HCT116 (cell line): Measurements from ENCODE around the gene GLB1L. TPM values are rescaled to one million over a fixed set of nuclear protein-coding genes. Genes with fewer than 3 reads are reported as not detected.
A peak's percentile ranks its signal among the peaks of the same experiment; 100 is the strongest.

Experiments used
- ATAC-seq: fragments of 200-7000 bp; cut with Tn5 transposase; 2 replicates; pipeline ENCODE4 v1.9.1; 2020; ENCODE audit warnings: mild to moderate bottlenecking, moderate library complexity
- BruUV-seq: library from RNA; stranded (reverse); fragments of 400-500 nt; replicated peaks from 2 replicates; lab custom pipeline; 2021; lab: Mats Ljungman, UMichigan
- CTCF ChIA-PET: fragments of 300-600 bp; sonication (Branson Sonifier 250); formaldehyde crosslinking; loops from one replicate; lab custom pipeline; 2021; ENCODE audit warnings: antibody characterized with exemption; lab: Charles Lee
- POLR2A ChIA-PET: fragments of 300-600, 350-600 bp; sonication (Branson Sonifier 250); formaldehyde crosslinking; loops from one replicate; lab custom pipeline; 2021; ENCODE audit warnings: antibody characterized with exemption; lab: Charles Lee
- RAD21 ChIA-PET, 2 experiments: fragments of 300-600 bp; sonication (Branson Sonifier 250); formaldehyde crosslinking; loops; one replicate each; lab custom pipeline; 2023; ENCODE audit warnings: low total read pairs in 2 of 2; ENCODE audit not compliant: uncharacterized antibody in 2 of 2, unreplicated experiment in 2 of 2, low non-redundant PET in 1 of 2; lab: Charles Lee
- DNase-seq: peaks from one replicate; pipeline ENCODE4 v3.0.0-alpha.2; 2010; ENCODE audit warnings: low read depth, low spot score
- H2AFZ ChIP-seq: fragments of 200-600 bp; shearing (Covaris generic), sonication (generic); 2 replicates; pipeline ENCODE4 v1.6.1; 2017; ENCODE audit warnings: low read depth, mixed run types, mixed read lengths, antibody characterized with exemption, low read length; ENCODE audit not compliant: poor library complexity, severe bottlenecking
- H3K27ac ChIP-seq: 2 replicates; pipeline ENCODE4 v1.5.1; 2012; ENCODE audit warnings: low read depth, low read length
- H3K27me3 ChIP-seq: fragments of 200-600 bp; sonication (generic); 2 replicates; pipeline ENCODE4 v1.6.1; 2016; ENCODE audit warnings: mixed run types, low read length, mixed read lengths; ENCODE audit not compliant: insufficient read depth
- H3K36me3 ChIP-seq, 2 experiments: fragments of 200-500 bp in 1 of 2; fragments of 200-600 bp in 1 of 2; sonication (Bioruptor generic) in 1 of 2; sonication (generic) in 1 of 2; 2 replicates each; pipeline versions ENCODE4 v1.5.1 to v1.6.1; 2014 to 2016; ENCODE audit warnings: low read length in 2 of 2, inconsistent platforms in 1 of 2, mixed read lengths in 1 of 2, mixed run types in 1 of 2; ENCODE audit not compliant: insufficient read depth in 2 of 2, control insufficient read depth in 1 of 2
- H3K4me1 ChIP-seq, 2 experiments: fragments of 200-600 bp in 1 of 2; sonication (generic) in 1 of 2; 2 replicates each; pipeline versions ENCODE4 v1.5.1 to v1.6.1; 2012 to 2017; ENCODE audit warnings: low read length in 2 of 2, inconsistent platforms in 1 of 2, mild to moderate bottlenecking in 1 of 2, mixed read lengths in 1 of 2, mixed run types in 1 of 2, moderate library complexity in 1 of 2; ENCODE audit not compliant: insufficient read depth in 2 of 2, control insufficient read depth in 1 of 2
- H3K4me2 ChIP-seq: fragments of 200-600 bp; sonication (generic); 2 replicates; pipeline ENCODE4 v1.6.1; 2017; ENCODE audit warnings: mixed run types, low read length, mixed read lengths
- H3K4me3 ChIP-seq, 2 experiments: fragments of 200-600 bp in 1 of 2; sonication (generic) in 1 of 2; replicated peaks in 1 of 2; 2 replicates each; pipeline ENCODE4 v1.5.1; 2011 to 2016; ENCODE audit warnings: low read length in 2 of 2, control low read depth in 1 of 2, low read depth in 1 of 2, mild to moderate bottlenecking in 1 of 2, mixed read lengths in 1 of 2, mixed run types in 1 of 2
- H3K79me2 ChIP-seq: fragments of 200-600 bp; sonication (generic); 2 replicates; pipeline ENCODE4 v1.6.1; 2017; ENCODE audit warnings: mild to moderate bottlenecking, mixed run types, low read length, moderate library complexity, mixed read lengths; ENCODE audit not compliant: insufficient read depth
- H3K9ac ChIP-seq: fragments of 200-600 bp; sonication (generic); 2 replicates; pipeline ENCODE4 v1.6.1; 2016; ENCODE audit warnings: low read length, mixed read lengths
- H3K9me2 ChIP-seq: fragments of 200-600 bp; sonication (generic), shearing (Covaris generic); 2 replicates; pipeline ENCODE4 v1.6.1; 2017; ENCODE audit warnings: mixed run types, mild to moderate bottlenecking, moderate library complexity; ENCODE audit not compliant: insufficient read depth
- H3K9me3 ChIP-seq, 2 experiments: fragments of 200-500 bp in 1 of 2; fragments of 200-600 bp in 1 of 2; sonication (Bioruptor generic) in 1 of 2; sonication (generic) in 1 of 2; 2 replicates each; pipeline ENCODE4 v1.6.1; 2014 to 2017; ENCODE audit warnings: low read length in 2 of 2, mixed read lengths in 2 of 2, inconsistent platforms in 1 of 2, low read depth in 1 of 2, mild to moderate bottlenecking in 1 of 2, mixed run types in 1 of 2, moderate library complexity in 1 of 2; ENCODE audit not compliant: control insufficient read depth in 1 of 2, insufficient read depth in 1 of 2
- H4K20me1 ChIP-seq: fragments of 200-600 bp; sonication (generic), shearing (Covaris generic); 2 replicates; pipeline ENCODE4 v1.6.1; 2017; ENCODE audit warnings: mixed run types, mild to moderate bottlenecking, moderate library complexity; ENCODE audit not compliant: insufficient read depth
- CTCF ChIP-seq, 3 experiments: fragments of 200-600 bp in 1 of 3; sonication (generic) in 1 of 3; IDR thresholded peaks in 2 of 3; conservative IDR thresholded peaks in 1 of 3; 2 replicates each; pipeline ENCODE4 v1.5.1; 2012 to 2017; ENCODE audit warnings: low read depth in 2 of 3, low read length in 2 of 3, antibody characterized with exemption in 1 of 3, borderline replicate concordance in 1 of 3, control low read depth in 1 of 3, mild to moderate bottlenecking in 1 of 3, mixed read lengths in 1 of 3, mixed run types in 1 of 3, moderate library complexity in 1 of 3; ENCODE audit not compliant: insufficient read depth in 1 of 3
- EZH2phosphoT487 ChIP-seq: fragments of 200-600 bp; IDR thresholded peaks from 2 replicates; pipeline ENCODE4 v1.6.1; 2018; ENCODE audit warnings: antibody characterized with exemption, borderline replicate concordance
- JUND ChIP-seq: IDR thresholded peaks from 2 replicates; pipeline ENCODE4 v1.6.1; 2012
- MAX ChIP-seq: IDR thresholded peaks from 2 replicates; pipeline ENCODE4 v1.6.1; 2012
- SP1 ChIP-seq: IDR thresholded peaks from 2 replicates; pipeline ENCODE4 v1.6.1; 2012; ENCODE audit warnings: low read depth
- SRF ChIP-seq: IDR thresholded peaks from 2 replicates; pipeline ENCODE4 v1.6.1; 2012; ENCODE audit warnings: low read depth
- TCF7L2 ChIP-seq: IDR thresholded peaks from 2 replicates; pipeline ENCODE4 v1.7.0; 2011; ENCODE audit warnings: borderline replicate concordance, inconsistent platforms; ENCODE audit not compliant: insufficient read depth, insufficient read length; ENCODE audit errors: extremely low read depth
- YY1 ChIP-seq: IDR thresholded peaks from 2 replicates; pipeline ENCODE4 v1.6.1; 2011; ENCODE audit warnings: low read length, low read depth, moderate library complexity, mild to moderate bottlenecking; ENCODE audit not compliant: insufficient replicate concordance; ENCODE audit errors: extremely low read depth
- ZBTB33 ChIP-seq: IDR thresholded peaks from 2 replicates; pipeline ENCODE4 v1.6.1; 2011; ENCODE audit warnings: mild to moderate bottlenecking, low read length, moderate library complexity; ENCODE audit not compliant: insufficient replicate concordance; ENCODE audit errors: extremely low read depth
- ZFX ChIP-seq: fragments of 450-650 bp; IDR thresholded peaks from 2 replicates; pipeline ENCODE4 v1.6.1; 2017
- ZNF274 ChIP-seq: fragments of 200-500 bp; sonication (Bioruptor generic); IDR thresholded peaks from 2 replicates; pipeline ENCODE4 v1.6.1; 2014; ENCODE audit warnings: mild to moderate bottlenecking, low read depth, low read length, inconsistent platforms
- intact Hi-C: fragments of 100-400 bp; cut with micrococcal nuclease; formaldehyde crosslinking; loops from 2 replicates; pipeline ENCODE4 v1.10.0; 2022
- total RNA-seq: library from RNA; stranded (reverse); gene quantifications from one replicate; pipeline ENCODE4 v1.2.1, GENCODE V29; 2021; ENCODE audit not compliant: unreplicated experiment

The GLB1L gene
- total RNA-seq, 1 experiment from 2014 or later, result 6.6 TPM

GRCh38 chr2:219251656-219252055, 6.4 kb upstream of the GLB1L start:
- no peak overlapping the region for H3K9ac ChIP-seq
- intact Hi-C loops, result loop anchor here (2.0 kb wide), 1 partner anchor 43 kb away; no protein-coding TSS in a partner anchor

More at GRCh38 chr2:219251656-219252055, 6.4 kb upstream of the GLB1L start:
- ChIA-PET POLR2A (interaction anchor here (1.4 to 2.0 kb wide), 2 partner anchors 23 to 27 kb away, joined by 4 to 5 read pairs; partner anchors contain the start of gene DNAJB2), RAD21 (no interaction called here), CTCF (interaction anchor here (2.1 to 2.3 kb wide), 2 partner anchors 27 to 43 kb away, joined by 6 to 8 read pairs; no protein-coding TSS in a partner anchor)
- Histone ChIP-seq H3K9me2 (no peaks in the 10 kb centered on the region), H2AFZ (no peak overlapping the region), H3K9me3 (no peaks in the 10 kb centered on the region), H3K36me3 (peaks cover 3 to 5% of the 10 kb centered on the region in 2 experiments; a peak in 2 of 4 replicates), H3K79me2 (peaks cover 24% of the 10 kb centered on the region; the same call in 1 of the 2 replicates), H3K27me3 (peaks cover 5% of the 10 kb centered on the region; the same call in 1 of the 2 replicates), H3K4me3 (no peak overlapping the region), H3K4me1 (peaks cover 31 to 63% of the 10 kb centered on the region in 2 experiments), H3K27ac (no peak overlapping the region), H3K4me2 (peak overlapping the region; percentile 97), H4K20me1 (no peaks in the 10 kb centered on the region)
- no peak for DNase-seq
- TF ChIP-seq CTCF (IDR thresholded peaks at IDR 0.05 in 2 of 3, conservative IDR thresholded peaks at IDR 0.05 in 1 of 3; ENCODE audit: borderline replicate concordance in 1 of 3, insufficient read depth in 1 of 3, low read depth in 2 of 3, low read length in 2 of 3) (no peak), ZFX (no peak), SRF (no peak), TCF7L2 (no peak), ZNF274 (no peak), ZBTB33 (no peak), SP1 (no peak), EZH2phosphoT487 (no peak), MAX (no peak), YY1 (no peak), JUND (no peak)
- no TSS peak for BruUV-seq
- no peak for ATAC-seq
